ENCODE data around the gene SORCS2. TPM values are rescaled to one million over a fixed set of nuclear protein-coding genes. Genes with fewer than 3 reads are reported as not detected.

SORCS2 gene
- total RNA-seq, 4 donors from 2014 or later = 0.48 to 1.8 (median 0.68) TPM; not detected in 1

GRCh38 chr4:7439699-7440098 is 247.4 kb downstream of the SORCS2 start:
- no peak overlapping the region for H3K27ac ChIP-seq
- no peaks in the 10 kb centered on the region for H3K36me3 ChIP-seq
- WGBS, 2 donors (ENCODE audit: low coverage in 1 of 2) = 88% methylated on average over 2 of the region's 2 CpGs; no CpG with 5 or more reads in 1 of the 2 donors
- in situ Hi-C loops (cut with MboI; ENCODE audit: low pct_ligation_motif_present in 1 of 4, low pct_unique_long_range_greater_than_20kb in 1 of 4, low sequenced_read_pairs in 3 of 4) = no loop called here
- intact Hi-C loops (cut with DNase I; ENCODE audit: low total_unique reads) = no loop called here
- peaks cover 0 to 3% (median 0%) of the 10 kb centered on the region in 4 donors for H3K4me1 ChIP-seq
- no peak overlapping the region for H3K4me3 ChIP-seq
- TF ChIP-seq EP300 (IDR thresholded peaks at IDR 0.05; ENCODE audit: low read depth) = no peak
- no peak for TF ChIP-seq POLR2AphosphoS5 (IDR thresholded peaks at IDR 0.05)
- TF ChIP-seq POLR2A (IDR thresholded peaks at IDR 0.05) = no peak
- TF ChIP-seq CTCF (IDR thresholded peaks at IDR 0.05) = no peak
- no peaks in the 10 kb centered on the region for H3K9me3 ChIP-seq
- no peaks in the 10 kb centered on the region for H3K27me3 ChIP-seq
- DNase-seq = no peak

- WGBS, 2 donors (ENCODE audit: low coverage in 1 of 2) = 72 to 100% methylated on average over 1 to 7 of the region's 7 CpGs
- intact Hi-C loops (cut with DNase I; ENCODE audit: low total_unique reads) = no loop called here
- no peaks in the 10 kb centered on the region for H3K36me3 ChIP-seq
- no peaks in the 10 kb centered on the region for H3K27me3 ChIP-seq
- no peaks in the 10 kb centered on the region for H3K4me1 ChIP-seq
- H3K4me3 ChIP-seq = no peak overlapping the region
- H3K9me3 ChIP-seq = no peaks in the 10 kb centered on the region
- no peak overlapping the region for H3K27ac ChIP-seq
- in situ Hi-C loops (cut with MboI; ENCODE audit: low pct_ligation_motif_present in 1 of 4, low pct_unique_long_range_greater_than_20kb in 1 of 4, low sequenced_read_pairs in 3 of 4) = no loop called here
- TF ChIP-seq POLR2A (IDR thresholded peaks at IDR 0.05) (no peak), CTCF (IDR thresholded peaks at IDR 0.05) (no peak), EP300 (IDR thresholded peaks at IDR 0.05; ENCODE audit: low read depth) (no peak), POLR2AphosphoS5 (IDR thresholded peaks at IDR 0.05) (no peak)
- no peak for DNase-seq
These were observed 248.9 kb downstream of the SORCS2 start for GRCh38 chr4:7441201-7441600.

- intact Hi-C loops (cut with DNase I; ENCODE audit: low total_unique reads) = loop anchor here (1.0 kb wide), 1 partner anchor 32 kb away; no protein-coding TSS in a partner anchor
- in situ Hi-C loops (cut with MboI; ENCODE audit: low pct_ligation_motif_present in 1 of 4, low pct_unique_long_range_greater_than_20kb in 1 of 4, low sequenced_read_pairs in 3 of 4) = no loop called here
These were observed 250.3 kb downstream of the SORCS2 start for GRCh38 chr4:7442574-7443162.

GRCh38 chr4:7444314-7444713 is 252.0 kb downstream of the SORCS2 start:
- Histone ChIP-seq H3K36me3 (no peaks in the 10 kb centered on the region), H3K9me3 (no peaks in the 10 kb centered on the region), H3K4me1 (no peaks in the 10 kb centered on the region), H3K27ac (no peak overlapping the region), H3K4me3 (no peak overlapping the region), H3K27me3 (no peaks in the 10 kb centered on the region)
- DNase-seq = no peak
- in situ Hi-C loops (cut with MboI; ENCODE audit: low pct_ligation_motif_present in 1 of 4, low pct_unique_long_range_greater_than_20kb in 1 of 4, low sequenced_read_pairs in 3 of 4) = no loop called here
- 90% methylated on average over 3 of the region's 3 CpGs; no CpG with 5 or more reads in 1 of the 2 donors for WGBS, 2 donors (ENCODE audit: low coverage in 1 of 2)
- intact Hi-C loops (cut with DNase I; ENCODE audit: low total_unique reads) = no loop called here
- TF ChIP-seq POLR2A (IDR thresholded peaks at IDR 0.05) = no peak
- TF ChIP-seq POLR2AphosphoS5 (IDR thresholded peaks at IDR 0.05) = no peak
- TF ChIP-seq CTCF (IDR thresholded peaks at IDR 0.05) = no peak
- TF ChIP-seq EP300 (IDR thresholded peaks at IDR 0.05; ENCODE audit: low read depth) = no peak

More at GRCh38 chr4:7442574-7443162, 250.3 kb downstream of the SORCS2 start:
- Histone ChIP-seq H3K27me3 (no peaks in the 10 kb centered on the region), H3K9me3 (no peaks in the 10 kb centered on the region), H3K4me3 (no peak overlapping the region), H3K4me1 (no peaks in the 10 kb centered on the region), H3K36me3 (no peaks in the 10 kb centered on the region), H3K27ac (no peak overlapping the region)
- TF ChIP-seq CTCF (IDR thresholded peaks at IDR 0.05) (no peak), POLR2AphosphoS5 (IDR thresholded peaks at IDR 0.05) (no peak), EP300 (IDR thresholded peaks at IDR 0.05; ENCODE audit: low read depth) (no peak), POLR2A (IDR thresholded peaks at IDR 0.05) (no peak)
- no peak for DNase-seq
- WGBS, 2 donors (ENCODE audit: low coverage in 1 of 2) = 68% methylated on average over 13 of the region's 15 CpGs; no CpG with 5 or more reads in 1 of the 2 donors
